ENCODE results near the gene KIF3B.
"Not testable (repeated sequence)": the region's sequence is repeated elsewhere in the genome, so short reads cannot be mapped to it uniquely, and the experiment has no call there.

KIF3B gene

GRCh38 chr20:32330555-32330897, 53.1 kb downstream of the KIF3B start:
- no peak for DNase-seq (ENCODE audit: low read depth)

GRCh38 chr20:32332614-32333013, 55.2 kb downstream of the KIF3B start:
- DNase-seq (ENCODE audit: low read depth): no peak

- no peak for DNase-seq (ENCODE audit: low read depth)
These were observed 55.9 kb downstream of the KIF3B start for GRCh38 chr20:32333181-32333987.

DNA sequence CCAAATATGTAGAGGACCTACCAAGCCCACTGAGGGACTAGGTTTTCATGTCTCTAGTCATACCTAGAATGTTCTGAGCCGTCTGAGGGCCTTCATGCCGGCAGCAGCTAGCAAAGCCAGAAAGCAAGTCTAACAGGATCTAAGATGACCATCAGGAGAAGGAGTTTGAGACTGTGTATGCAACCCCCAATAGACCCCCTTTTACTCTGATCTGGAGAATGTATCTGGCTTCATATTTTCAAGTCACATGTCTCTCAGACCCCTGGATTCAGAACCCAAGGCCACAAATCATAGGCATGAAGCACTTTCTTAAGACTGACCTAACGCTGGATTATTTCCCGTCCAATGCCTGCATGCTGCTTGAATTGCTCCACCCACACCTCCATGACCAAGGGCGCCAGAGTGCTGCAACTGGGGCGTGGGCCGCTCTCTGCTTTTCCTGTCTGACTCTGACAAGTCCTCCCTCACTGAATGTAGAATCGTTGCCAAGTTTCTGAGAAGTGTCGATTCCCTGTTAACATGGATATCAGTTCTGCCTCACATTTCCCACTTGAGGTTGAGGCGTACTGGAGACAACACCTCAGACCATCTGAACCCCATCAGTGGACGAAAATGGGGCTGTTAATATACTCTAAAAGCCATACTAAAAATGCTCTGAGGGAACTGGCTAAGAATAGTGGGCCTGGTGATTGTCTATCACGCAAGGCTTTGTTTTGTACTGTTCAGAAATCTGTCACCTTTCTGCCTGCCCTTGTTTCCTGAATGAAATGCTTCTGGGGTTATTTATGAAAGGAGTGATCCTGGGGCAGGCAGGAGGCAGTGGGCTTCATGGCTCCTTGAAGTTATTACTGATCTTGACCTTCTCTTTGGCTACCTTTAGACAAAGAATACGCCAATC, 56.8 kb downstream of the KIF3B start:
- peak; percentile 12 for DNase-seq (ENCODE audit: low read depth)

DNA sequence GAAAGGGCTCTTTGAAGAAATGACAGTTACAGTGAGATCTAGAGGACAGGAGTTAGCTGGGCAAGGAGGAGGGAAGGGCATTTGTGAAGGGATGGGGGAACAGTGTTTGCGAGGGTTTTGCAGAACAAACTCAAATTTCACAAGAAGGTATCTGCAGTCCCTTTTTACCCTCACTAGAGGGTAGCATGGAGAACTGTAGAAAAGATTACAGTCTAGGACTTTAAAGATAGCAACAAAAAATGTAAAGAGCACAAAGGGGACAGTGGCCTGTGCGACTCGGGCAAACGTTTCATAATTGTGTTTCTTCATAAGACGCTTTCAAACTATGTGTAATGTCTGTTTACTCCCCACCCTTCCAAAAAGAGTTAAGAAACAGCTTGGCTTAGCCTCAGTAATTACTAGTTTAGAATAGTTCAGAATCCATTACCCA, 59.5 kb downstream of the KIF3B start:
- DNase-seq (ENCODE audit: low read depth): no peak

GRCh38 chr20:32337937-32338661, 60.6 kb downstream of the KIF3B start:
- no peak for DNase-seq (ENCODE audit: low read depth)

DNA sequence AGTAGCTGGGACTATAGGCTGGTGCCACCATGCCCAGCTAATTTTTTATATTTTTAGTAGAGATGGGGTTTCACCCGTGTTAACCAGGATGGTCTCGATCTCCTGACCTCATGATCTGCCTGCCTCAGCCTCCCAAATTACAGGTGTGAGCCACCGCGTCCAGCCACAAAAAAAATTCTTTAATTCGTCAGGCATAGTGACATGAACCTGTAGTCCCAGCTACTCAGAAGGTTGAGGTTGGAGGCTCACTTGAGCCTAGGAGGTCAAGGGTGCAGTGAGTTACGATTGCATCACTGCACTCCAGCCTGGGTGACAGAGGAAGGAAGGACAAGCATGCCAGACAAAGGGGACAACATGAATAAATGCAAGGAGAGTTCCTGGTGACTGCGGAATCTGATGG, 61.2 kb downstream of the KIF3B start:
- no peak for DNase-seq (ENCODE audit: low read depth)

GRCh38 chr20:32339116-32339515, 61.7 kb downstream of the KIF3B start:
- DNase-seq (ENCODE audit: low read depth): no peak

DNA sequence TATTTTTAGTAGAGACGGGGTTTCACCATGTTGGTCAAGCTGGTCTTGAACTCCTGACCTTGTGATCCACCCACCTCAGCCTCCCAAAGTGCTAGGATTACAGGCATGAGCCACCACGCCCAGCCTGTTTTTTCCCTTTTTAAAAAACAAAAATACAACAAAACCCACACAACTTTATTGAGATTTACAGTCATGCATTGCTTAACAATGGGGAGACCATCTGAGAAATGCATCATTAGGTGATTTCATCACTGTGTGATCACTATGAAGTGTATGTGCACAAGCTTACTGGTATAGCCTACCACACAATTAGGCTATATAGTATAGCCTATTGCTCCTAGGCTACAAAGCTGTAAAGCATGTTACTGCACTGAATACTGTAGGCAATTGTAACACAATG, 63.6 kb downstream of the KIF3B start:
- not testable (repeated sequence) for DNase-seq (ENCODE audit: low read depth)

- DNase-seq (ENCODE audit: low read depth): no peak
These were observed 66.0 kb downstream of the KIF3B start for GRCh38 chr20:32343439-32343838.

GRCh38 chr20:32344835-32345506, 67.5 kb downstream of the KIF3B start:
- DNase-seq (ENCODE audit: low read depth): no peak

DNA sequence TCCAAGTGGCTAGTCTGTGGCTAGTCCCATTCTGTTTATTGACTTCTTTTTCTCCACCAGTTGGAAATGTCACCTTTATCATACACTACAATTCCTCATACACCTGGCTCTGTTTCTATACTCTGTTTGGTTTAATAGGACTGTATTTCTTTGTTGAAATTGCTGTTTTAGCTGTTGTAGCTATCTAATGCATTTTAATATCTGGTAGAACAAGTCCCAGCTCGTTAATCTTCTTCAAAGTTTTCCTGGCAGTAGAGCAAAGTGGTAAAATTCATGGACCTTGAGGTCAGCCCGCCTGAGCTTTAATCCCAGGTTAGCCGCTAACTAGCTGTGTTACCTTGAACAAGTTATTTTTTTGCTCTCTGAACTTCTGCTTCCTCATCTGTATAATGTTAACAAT, 70.8 kb downstream of the KIF3B start:
- no peak for DNase-seq (ENCODE audit: low read depth)

DNA sequence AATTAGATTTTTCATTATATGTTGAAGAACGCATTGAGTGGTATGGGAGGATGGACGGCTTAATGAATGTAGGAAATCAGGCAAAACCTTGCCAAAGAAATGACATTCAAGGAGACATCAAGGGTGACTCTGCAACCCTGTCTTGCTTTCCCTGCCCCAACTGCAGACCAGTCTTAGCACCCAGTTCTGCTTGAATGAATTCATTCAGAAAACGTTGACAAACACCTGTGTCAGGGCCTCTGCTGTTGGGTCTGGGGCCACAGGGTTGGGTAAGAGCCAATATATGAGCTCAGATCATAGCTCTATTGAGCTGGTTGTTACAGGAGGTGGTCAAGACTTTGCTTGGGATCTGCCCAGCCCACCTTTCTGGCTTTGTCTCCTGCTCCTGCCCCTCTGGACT, 73.0 kb downstream of the KIF3B start:
- DNase-seq (ENCODE audit: low read depth): no peak

GRCh38 chr20:32352121-32352720, 74.8 kb downstream of the KIF3B start:
- DNase-seq (ENCODE audit: low read depth): no peak

GRCh38 chr20:32353848-32354496, 76.5 kb downstream of the KIF3B start:
- no peak for DNase-seq (ENCODE audit: low read depth)

DNA sequence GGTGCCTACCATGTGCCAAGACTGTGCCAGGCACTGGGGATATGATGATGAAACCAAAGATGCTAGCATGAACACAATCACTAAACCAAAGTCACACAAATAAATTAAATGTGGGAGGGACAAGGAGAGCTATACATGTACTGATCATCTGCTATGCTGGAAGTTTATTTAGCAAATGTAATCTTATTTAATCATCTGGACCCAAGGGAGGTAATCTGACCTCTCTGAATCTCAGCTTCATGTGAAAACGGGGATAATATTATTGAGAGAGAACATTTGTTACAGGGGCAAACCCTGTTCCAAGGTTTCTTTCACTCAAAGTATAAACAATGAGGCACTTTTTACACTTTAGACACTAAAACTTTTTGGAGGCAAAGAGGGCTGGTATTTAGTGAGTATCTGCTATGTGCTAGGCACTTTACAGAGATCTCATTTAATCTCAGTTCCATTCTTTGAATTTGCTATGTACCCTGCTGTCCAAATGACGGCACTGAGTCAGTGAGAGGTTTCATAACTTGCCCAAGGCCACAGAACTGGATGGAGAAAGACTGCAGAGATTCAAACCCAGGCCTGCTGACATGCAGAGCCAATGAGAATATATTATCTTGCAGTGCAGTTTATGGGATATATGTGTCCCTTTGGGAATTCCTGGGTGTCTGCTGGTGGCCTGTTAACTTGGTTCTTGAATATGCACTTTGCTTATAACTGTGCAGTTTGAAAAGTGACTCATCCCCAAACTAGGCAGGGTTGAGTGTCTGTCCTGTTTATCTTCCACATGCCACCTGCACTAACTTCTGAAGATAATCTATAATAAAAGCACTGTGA, 77.4 kb downstream of the KIF3B start:
- no peak for DNase-seq (ENCODE audit: low read depth)

- DNase-seq (ENCODE audit: low read depth): no peak
These were observed 78.0 kb downstream of the KIF3B start for GRCh38 chr20:32355417-32355841.

DNA sequence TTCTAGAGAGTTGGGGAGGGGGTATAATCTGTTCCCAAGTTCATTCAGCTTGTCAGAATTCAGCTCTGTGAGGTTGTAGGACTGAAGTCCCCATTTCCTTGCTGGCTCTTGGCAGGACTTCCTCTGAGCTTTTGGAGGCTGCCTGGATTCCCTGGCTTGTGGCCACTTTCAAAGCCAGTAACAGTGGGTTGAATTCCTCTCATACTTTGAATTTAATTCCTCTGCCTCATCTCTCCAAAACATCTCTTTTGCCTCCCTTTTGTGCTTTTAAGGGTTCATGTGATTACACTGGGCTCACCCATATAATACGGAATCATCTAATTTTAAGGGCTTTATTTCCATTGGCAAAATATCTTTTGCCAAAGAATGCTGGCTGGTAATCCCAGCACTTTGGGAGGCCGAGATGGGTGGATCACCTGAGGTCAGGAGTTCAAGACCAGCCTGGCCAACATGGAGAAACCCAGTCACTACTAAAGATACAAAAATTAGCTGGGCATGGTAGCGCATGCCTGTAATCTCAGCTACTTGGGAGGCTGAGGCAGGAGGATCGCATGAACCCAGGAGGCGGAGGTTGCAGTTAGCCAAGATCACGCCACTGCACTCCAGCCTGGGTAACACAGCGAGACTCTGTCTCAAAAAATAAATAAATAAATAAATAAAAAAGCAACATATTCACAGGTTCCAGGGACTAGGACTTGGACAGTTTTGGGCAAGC, 78.6 kb downstream of the KIF3B start:
- not testable (repeated sequence) for DNase-seq (ENCODE audit: low read depth)

DNA sequence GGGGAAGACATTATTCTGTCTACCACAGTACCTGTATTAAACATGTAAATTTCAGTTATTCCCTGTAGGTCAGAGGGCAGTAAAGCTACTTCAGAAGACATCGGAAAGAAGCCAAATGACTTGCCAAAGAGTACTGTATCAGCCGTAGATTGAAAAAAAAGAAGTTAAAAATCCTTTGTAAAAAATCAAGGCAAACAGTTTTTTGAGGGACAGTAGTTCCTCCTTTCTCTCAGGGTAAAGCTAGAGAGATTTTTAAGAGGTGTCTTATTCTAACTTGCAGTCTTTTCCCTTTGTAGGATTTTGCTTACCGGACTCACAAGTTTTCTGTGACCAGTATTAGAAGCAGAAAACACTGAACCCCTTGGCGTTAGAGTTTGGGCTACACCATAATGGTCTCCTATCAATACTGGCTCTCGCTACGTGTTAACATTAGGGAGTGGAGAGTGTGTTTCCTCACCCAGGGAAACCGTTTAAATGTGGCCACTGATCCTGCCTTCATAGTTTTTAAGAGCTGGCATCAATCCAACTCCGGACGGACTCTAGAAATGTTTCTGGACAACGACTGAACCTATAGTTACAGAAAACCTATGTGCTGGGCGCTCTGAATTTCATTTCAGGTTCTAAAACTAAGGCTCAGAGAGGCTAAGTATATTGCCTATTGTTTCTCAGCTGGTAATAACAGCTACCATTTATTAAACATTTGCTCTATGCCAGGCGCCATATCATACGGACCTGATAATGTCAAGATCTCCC, 79.3 kb downstream of the KIF3B start:
- DNase-seq (ENCODE audit: low read depth): no peak
